ENCODE results near the gene FOXO4. TPM values are rescaled to one million over a fixed set of nuclear protein-coding genes. Genes with fewer than 3 reads are reported as not detected.
"Not testable (repeated sequence)": the region's sequence is repeated elsewhere in the genome, so short reads cannot be mapped to it uniquely, and the experiment has no call there.

Gene FOXO4, protein sequence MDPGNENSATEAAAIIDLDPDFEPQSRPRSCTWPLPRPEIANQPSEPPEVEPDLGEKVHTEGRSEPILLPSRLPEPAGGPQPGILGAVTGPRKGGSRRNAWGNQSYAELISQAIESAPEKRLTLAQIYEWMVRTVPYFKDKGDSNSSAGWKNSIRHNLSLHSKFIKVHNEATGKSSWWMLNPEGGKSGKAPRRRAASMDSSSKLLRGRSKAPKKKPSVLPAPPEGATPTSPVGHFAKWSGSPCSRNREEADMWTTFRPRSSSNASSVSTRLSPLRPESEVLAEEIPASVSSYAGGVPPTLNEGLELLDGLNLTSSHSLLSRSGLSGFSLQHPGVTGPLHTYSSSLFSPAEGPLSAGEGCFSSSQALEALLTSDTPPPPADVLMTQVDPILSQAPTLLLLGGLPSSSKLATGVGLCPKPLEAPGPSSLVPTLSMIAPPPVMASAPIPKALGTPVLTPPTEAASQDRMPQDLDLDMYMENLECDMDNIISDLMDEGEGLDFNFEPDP
- total RNA-seq = 10 to 100 TPM; 35.2 to 48.0 (median 41.8) TPM

DNA sequence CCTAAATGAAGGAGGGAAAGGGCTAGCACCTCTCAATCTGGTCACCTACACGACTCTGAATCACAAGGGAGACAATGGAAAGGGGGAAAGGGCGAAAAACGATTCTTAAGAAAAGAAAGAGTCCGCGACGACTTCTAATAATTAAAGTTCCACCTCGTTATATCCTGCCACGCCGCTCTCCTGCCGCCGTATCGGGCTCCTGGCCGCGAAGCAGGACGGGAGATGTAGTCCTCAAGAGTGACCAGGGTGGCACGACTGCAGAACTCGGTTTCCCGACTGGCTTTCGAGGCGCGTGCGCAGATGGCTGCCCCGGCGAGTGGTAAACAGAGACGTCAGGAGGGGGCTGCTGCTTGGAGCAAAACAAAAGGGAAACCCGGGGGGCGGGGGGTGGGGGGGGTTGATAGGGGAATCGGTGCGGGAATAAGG lies at the start of gene FOXO4:
Gene FOXO4 (plus strand): TSS at position 297 of the 426 bp plus-strand sequence. CDS start 678 bp downstream, outside the sequence.
- DNase-seq (peak; percentile 85 to 86), ATAC-seq (peak; percentile 95 to 96)
- Histone ChIP-seq H3K9me3 (no peaks in the 10 kb centered on the region), H3K27me3 (no peaks in the 10 kb centered on the region), H3K4me1 (peaks cover 9% of the 10 kb centered on the region in 2 donors), H3K27ac (peak within 1 kb of the TSS; percentile 74 to 87 (median 84)), H3K36me3 (no peaks in the 10 kb centered on the region), H3K4me3 (peak within 1 kb of the TSS; percentile 62 to 71 (median 66))
- peak; percentile 11 to 38 for TF ChIP-seq POLR2A (IDR thresholded peaks at IDR 0.05)
- TF ChIP-seq, protein P1, sequence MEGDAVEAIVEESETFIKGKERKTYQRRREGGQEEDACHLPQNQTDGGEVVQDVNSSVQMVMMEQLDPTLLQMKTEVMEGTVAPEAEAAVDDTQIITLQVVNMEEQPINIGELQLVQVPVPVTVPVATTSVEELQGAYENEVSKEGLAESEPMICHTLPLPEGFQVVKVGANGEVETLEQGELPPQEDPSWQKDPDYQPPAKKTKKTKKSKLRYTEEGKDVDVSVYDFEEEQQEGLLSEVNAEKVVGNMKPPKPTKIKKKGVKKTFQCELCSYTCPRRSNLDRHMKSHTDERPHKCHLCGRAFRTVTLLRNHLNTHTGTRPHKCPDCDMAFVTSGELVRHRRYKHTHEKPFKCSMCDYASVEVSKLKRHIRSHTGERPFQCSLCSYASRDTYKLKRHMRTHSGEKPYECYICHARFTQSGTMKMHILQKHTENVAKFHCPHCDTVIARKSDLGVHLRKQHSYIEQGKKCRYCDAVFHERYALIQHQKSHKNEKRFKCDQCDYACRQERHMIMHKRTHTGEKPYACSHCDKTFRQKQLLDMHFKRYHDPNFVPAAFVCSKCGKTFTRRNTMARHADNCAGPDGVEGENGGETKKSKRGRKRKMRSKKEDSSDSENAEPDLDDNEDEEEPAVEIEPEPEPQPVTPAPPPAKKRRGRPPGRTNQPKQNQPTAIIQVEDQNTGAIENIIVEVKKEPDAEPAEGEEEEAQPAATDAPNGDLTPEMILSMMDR (IDR thresholded peaks at IDR 0.05 in 4 of 5, conservative IDR thresholded peaks at IDR 0.05 in 1 of 5) = no peak
- intact Hi-C loops (cut with DNase I; ENCODE audit: low total_unique reads) (loop anchor here (1.0 to 2.0 kb wide), 2 partner anchors 27 to 83 kb away; partner anchors contain the start of gene SNX12), in situ Hi-C loops (cut with MboI; ENCODE audit: low sequenced_read_pairs in 4 of 4) (no loop called here)

DNA sequence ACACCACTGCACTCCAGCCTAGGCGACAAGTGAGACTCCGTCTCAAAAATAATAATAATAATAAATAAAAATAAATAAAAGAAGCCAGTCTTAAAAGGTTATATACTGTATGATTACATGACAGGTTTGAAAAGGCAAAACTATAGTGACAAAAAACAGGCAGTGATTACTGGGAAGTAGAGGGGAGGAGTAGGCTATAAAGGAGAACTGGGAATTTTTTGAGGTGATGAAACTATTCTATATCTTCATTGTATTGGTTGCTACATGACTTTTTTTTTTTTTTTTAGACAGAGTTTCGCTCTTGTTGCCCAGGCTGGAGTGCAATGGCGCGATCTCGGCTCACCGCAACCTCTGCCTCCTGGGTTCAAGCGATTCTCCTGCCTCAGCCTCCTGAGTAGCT lies 47.8 kb upstream of the FOXO4 start:
- intact Hi-C loops (cut with DNase I; ENCODE audit: low total_unique reads); in situ Hi-C loops (cut with MboI; ENCODE audit: low sequenced_read_pairs in 4 of 4); H3K9me3 ChIP-seq; H3K4me3 ChIP-seq; H3K27me3 ChIP-seq; H3K27ac ChIP-seq; H3K36me3 ChIP-seq; H3K4me1 ChIP-seq; DNase-seq; ATAC-seq: not testable (repeated sequence)

DNA sequence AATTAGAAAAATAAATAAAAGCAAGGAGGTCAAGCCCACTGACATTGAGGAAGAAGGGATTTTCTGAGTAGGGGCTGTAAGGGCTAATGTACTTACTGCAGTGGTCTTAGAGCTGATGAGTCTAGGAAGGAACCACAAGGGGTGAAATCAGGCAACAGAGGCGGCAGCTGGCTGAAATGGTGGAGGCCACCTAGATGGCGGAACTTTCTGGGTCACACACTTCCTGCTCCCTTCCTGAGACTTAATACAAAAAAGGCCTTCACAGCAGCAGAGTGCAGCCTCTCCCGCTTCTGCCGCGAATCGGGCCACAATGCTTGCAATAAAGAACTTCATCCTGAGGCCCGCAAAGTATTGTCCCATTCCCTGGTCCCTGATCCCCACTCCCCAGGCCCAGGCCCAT lies 42.9 kb upstream of the FOXO4 start:
- Histone ChIP-seq H3K9me3 (no peaks in the 10 kb centered on the region), H3K27me3 (no peaks in the 10 kb centered on the region), H3K4me3 (no peak overlapping the region), H3K4me1 (no peaks in the 10 kb centered on the region), H3K27ac (no peak overlapping the region), H3K36me3 (no peaks in the 10 kb centered on the region)
- in situ Hi-C loops (cut with MboI; ENCODE audit: low sequenced_read_pairs in 4 of 4) = no loop called here
- TF ChIP-seq, protein P1 (IDR thresholded peaks at IDR 0.05 in 4 of 5, conservative IDR thresholded peaks at IDR 0.05 in 1 of 5) = no peak
- no peak for ATAC-seq
- intact Hi-C loops (cut with DNase I; ENCODE audit: low total_unique reads) = no loop called here
- no peak for DNase-seq

DNA sequence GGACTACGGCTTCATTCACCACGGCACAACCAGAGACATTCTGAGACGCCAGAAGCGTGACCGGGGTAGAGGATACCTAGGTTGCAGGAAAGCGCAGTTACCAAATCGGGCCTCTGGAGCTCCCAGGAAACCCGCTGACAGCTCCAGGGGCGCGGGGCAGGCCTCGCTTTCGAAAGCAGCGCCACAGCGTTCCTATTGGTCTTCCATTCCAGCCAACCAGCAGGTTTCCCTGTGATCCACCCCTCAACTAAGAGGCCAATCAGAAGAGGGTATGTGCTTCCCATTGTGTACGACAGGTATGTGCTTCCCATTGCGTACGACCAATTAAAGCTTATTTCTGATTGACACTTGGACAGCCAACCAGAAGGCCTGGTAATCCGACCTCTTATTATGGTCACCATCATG lies 42.4 kb upstream of the FOXO4 start:
- no peaks in the 10 kb centered on the region for H3K4me1 ChIP-seq
- H3K4me3 ChIP-seq = no peak overlapping the region
- no peaks in the 10 kb centered on the region for H3K36me3 ChIP-seq
- no peaks in the 10 kb centered on the region for H3K27me3 ChIP-seq
- ATAC-seq (no peak), DNase-seq (no peak)
- H3K27ac ChIP-seq = no peak overlapping the region
- TF ChIP-seq, protein P1 (IDR thresholded peaks at IDR 0.05 in 4 of 5, conservative IDR thresholded peaks at IDR 0.05 in 1 of 5) = no peak
- TF ChIP-seq POLR2A (IDR thresholded peaks at IDR 0.05) = no peak
- intact Hi-C loops (cut with DNase I; ENCODE audit: low total_unique reads) (no loop called here), in situ Hi-C loops (cut with MboI; ENCODE audit: low sequenced_read_pairs in 4 of 4) (no loop called here)
- no peaks in the 10 kb centered on the region for H3K9me3 ChIP-seq

DNA sequence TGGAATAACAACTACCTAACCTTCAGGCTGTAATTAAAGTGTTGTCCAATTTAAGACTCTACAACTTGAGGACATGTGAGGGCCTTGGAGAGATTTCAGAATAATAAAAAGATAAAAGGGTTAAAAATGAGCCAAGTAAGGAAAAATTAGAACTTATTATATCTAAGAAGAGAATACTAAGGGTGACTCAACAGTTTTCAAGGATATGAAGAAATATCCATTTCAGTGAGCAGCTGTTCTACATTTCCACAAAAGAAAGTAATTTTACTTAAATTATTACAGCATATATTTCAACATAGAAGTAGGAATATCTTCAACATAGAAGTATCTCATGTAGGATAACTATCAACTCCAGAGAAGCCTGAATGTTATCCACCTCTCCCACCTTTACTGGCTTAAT lies 38.8 kb upstream of the FOXO4 start:
- Histone ChIP-seq H3K27me3 (no peaks in the 10 kb centered on the region), H3K9me3 (no peaks in the 10 kb centered on the region), H3K4me1 (no peaks in the 10 kb centered on the region), H3K36me3 (peaks cover 0 to 27% of the 10 kb centered on the region in 2 donors), H3K4me3 (no peak overlapping the region), H3K27ac (no peak overlapping the region)
- no peak for ATAC-seq
- TF ChIP-seq, protein P1 (IDR thresholded peaks at IDR 0.05 in 4 of 5, conservative IDR thresholded peaks at IDR 0.05 in 1 of 5) = no peak
- no peak for DNase-seq
- intact Hi-C loops (cut with DNase I; ENCODE audit: low total_unique reads) = no loop called here
- in situ Hi-C loops (cut with MboI; ENCODE audit: low sequenced_read_pairs in 4 of 4) = no loop called here
